DND-41 (cell line): ENCODE measurements around the gene PPFIBP1.

Experiments used
- ATAC-seq: fragments of 200-7000 bp; cut with Tn5 transposase; 3 replicates; pipeline ENCODE4 v1.9.1; 2021; ENCODE audit warnings: low read depth; ENCODE audit not compliant: insufficient read depth
- DNase-seq: peaks from one replicate; pipeline ENCODE4 v3.0.0-alpha.2; 2020
- H2AFZ ChIP-seq: 2 replicates; pipeline ENCODE4 v1.6.0; 2012; ENCODE audit warnings: low read depth, low read length
- H3K27ac ChIP-seq: 2 replicates; pipeline ENCODE4 v1.5.1; 2012; ENCODE audit warnings: low read length, inconsistent platforms
- H3K27me3 ChIP-seq: fragments of 200-600 bp; sonication (generic); 2 replicates; pipeline ENCODE4 v1.6.0; 2012; ENCODE audit warnings: low read length, mild to moderate bottlenecking, inconsistent platforms; ENCODE audit not compliant: insufficient read depth, poor library complexity
- H3K36me3 ChIP-seq: 2 replicates; pipeline ENCODE4 v1.5.1; 2012; ENCODE audit warnings: low read length, inconsistent platforms; ENCODE audit not compliant: insufficient read depth
- H3K4me1 ChIP-seq: 2 replicates; pipeline ENCODE4 v1.5.1; 2012; ENCODE audit warnings: mild to moderate bottlenecking, low read length; ENCODE audit not compliant: insufficient read depth
- H3K4me2 ChIP-seq: 2 replicates; pipeline ENCODE4 v1.6.0; 2012; ENCODE audit warnings: mild to moderate bottlenecking, moderate library complexity, low read length, inconsistent platforms; ENCODE audit not compliant: insufficient read depth
- H3K4me3 ChIP-seq, 2 experiments: fragments of 200-600 bp in 1 of 2; shearing (Covaris generic) in 1 of 2; 2 replicates each; pipeline ENCODE4 v1.5.1; 2012 to 2016; ENCODE audit warnings: inconsistent platforms in 2 of 2, low read length in 2 of 2, mild to moderate bottlenecking in 2 of 2, low read depth in 1 of 2, moderate library complexity in 1 of 2
- H3K79me2 ChIP-seq: 2 replicates; pipeline ENCODE4 v1.6.0; 2012; ENCODE audit warnings: low read length, inconsistent platforms; ENCODE audit not compliant: insufficient read depth
- H3K9ac ChIP-seq: 2 replicates; pipeline ENCODE4 v1.6.0; 2012; ENCODE audit warnings: low read depth, mild to moderate bottlenecking, inconsistent platforms, low read length, moderate library complexity
- H3K9me3 ChIP-seq: 2 replicates; pipeline ENCODE4 v1.5.1; 2012; ENCODE audit warnings: low read length, moderate library complexity, mild to moderate bottlenecking, inconsistent platforms; ENCODE audit not compliant: insufficient read depth, severe bottlenecking
- H4K20me1 ChIP-seq: 2 replicates; pipeline ENCODE4 v1.6.0; 2012; ENCODE audit warnings: low read length; ENCODE audit not compliant: insufficient read depth
- EZH2 ChIP-seq: IDR thresholded peaks from 3 replicates; pipeline ENCODE4 v1.6.1; 2012; ENCODE audit warnings: borderline replicate concordance, low read depth, mild to moderate bottlenecking, moderate library complexity, low read length, inconsistent platforms; ENCODE audit not compliant: severe bottlenecking
- TF ChIP-seq, protein P1 (sequence below): IDR thresholded peaks from 2 replicates; pipeline ENCODE4 v1.5.1; 2012; ENCODE audit warnings: borderline replicate concordance, low read length, moderate library complexity, mild to moderate bottlenecking; ENCODE audit not compliant: poor library complexity, severe bottlenecking; ENCODE audit errors: extremely low read depth

PPFIBP1 gene

GRCh38 chr12:27743601-27744000 is 219.6 kb downstream of the PPFIBP1 start:
- TF ChIP-seq EZH2: no peak
- TF ChIP-seq, protein P1, sequence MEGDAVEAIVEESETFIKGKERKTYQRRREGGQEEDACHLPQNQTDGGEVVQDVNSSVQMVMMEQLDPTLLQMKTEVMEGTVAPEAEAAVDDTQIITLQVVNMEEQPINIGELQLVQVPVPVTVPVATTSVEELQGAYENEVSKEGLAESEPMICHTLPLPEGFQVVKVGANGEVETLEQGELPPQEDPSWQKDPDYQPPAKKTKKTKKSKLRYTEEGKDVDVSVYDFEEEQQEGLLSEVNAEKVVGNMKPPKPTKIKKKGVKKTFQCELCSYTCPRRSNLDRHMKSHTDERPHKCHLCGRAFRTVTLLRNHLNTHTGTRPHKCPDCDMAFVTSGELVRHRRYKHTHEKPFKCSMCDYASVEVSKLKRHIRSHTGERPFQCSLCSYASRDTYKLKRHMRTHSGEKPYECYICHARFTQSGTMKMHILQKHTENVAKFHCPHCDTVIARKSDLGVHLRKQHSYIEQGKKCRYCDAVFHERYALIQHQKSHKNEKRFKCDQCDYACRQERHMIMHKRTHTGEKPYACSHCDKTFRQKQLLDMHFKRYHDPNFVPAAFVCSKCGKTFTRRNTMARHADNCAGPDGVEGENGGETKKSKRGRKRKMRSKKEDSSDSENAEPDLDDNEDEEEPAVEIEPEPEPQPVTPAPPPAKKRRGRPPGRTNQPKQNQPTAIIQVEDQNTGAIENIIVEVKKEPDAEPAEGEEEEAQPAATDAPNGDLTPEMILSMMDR: no peak
- DNase-seq: no peak
- H3K27me3 ChIP-seq: no peaks in the 10 kb centered on the region

More at GRCh38 chr12:27743601-27744000, 219.6 kb downstream of the PPFIBP1 start:
- ATAC-seq: no peak
- H4K20me1 ChIP-seq: no peaks in the 10 kb centered on the region; the same call in 1 of the 2 replicates
- peaks cover 71% of the 10 kb centered on the region for H3K36me3 ChIP-seq
- peaks cover 3% of the 10 kb centered on the region; the same call in 1 of the 2 replicates for H3K79me2 ChIP-seq
- no peaks in the 10 kb centered on the region for H3K9me3 ChIP-seq
- no peak overlapping the region for H3K27ac ChIP-seq
- no peak overlapping the region for H2AFZ ChIP-seq
- H3K9ac ChIP-seq: no peak overlapping the region
- H3K4me3 ChIP-seq: no peak overlapping the region
- H3K4me2 ChIP-seq: no peak overlapping the region
- no peaks in the 10 kb centered on the region for H3K4me1 ChIP-seq
